Heart right ventricle (tissue), 16 donors: ENCODE data around the gene ATL1. TPM values are rescaled to one million over a fixed set of nuclear protein-coding genes. Genes with fewer than 3 reads are reported as not detected.
"Not testable (repeated sequence)": the region's sequence is repeated elsewhere in the genome, so short reads cannot be mapped to it uniquely, and the experiment has no call there.

Experiments
- ATAC-seq, 8 donors: fragments of 200-7000 bp; cut with Tn5 transposase; one replicate each; pipeline ENCODE4 v1.9.1; 2020; ENCODE audit warnings: mild to moderate bottlenecking in 8 of 8, moderate library complexity in 8 of 8, moderate number of reproducible peaks in 1 of 8
- DNase-seq, 2 donors: peaks; one replicate each; pipeline ENCODE4 v3.0.0-alpha.2; 2020
- H3K27ac ChIP-seq, 10 donors: fragments of 200-600 bp; sonication (generic) in 2 of 10; one replicate each; pipeline versions ENCODE4 v1.5.0 to v1.8.0; 2020 to 2022; ENCODE audit warnings: mild to moderate bottlenecking in 3 of 10
- H3K27me3 ChIP-seq, 7 donors: fragments of 200-600 bp; one replicate each; pipeline ENCODE4 v1.8.0; 2021 to 2022; ENCODE audit warnings: mild to moderate bottlenecking in 2 of 7
- H3K36me3 ChIP-seq, 9 donors: fragments of 200-600 bp; sonication (generic) in 1 of 9; one replicate each; pipeline versions ENCODE4 v1.5.0 to v1.8.0; 2020 to 2022; ENCODE audit warnings: mild to moderate bottlenecking in 2 of 9
- H3K4me1 ChIP-seq, 9 donors: fragments of 200-600 bp; sonication (generic) in 1 of 9; one replicate each; pipeline versions ENCODE4 v1.5.0 to v1.8.0; 2020 to 2022; ENCODE audit warnings: mild to moderate bottlenecking in 4 of 9
- H3K4me3 ChIP-seq, 10 donors: fragments of 200-600 bp; sonication (generic) in 2 of 10; one replicate each; pipeline versions ENCODE4 v1.5.0 to v1.8.0; 2020 to 2022; ENCODE audit warnings: mild to moderate bottlenecking in 7 of 10, moderate library complexity in 2 of 10
- H3K9me3 ChIP-seq, 11 donors: fragments of 200-600 bp in 10 of 11; sonication (generic) in 2 of 11; one replicate each; pipeline versions ENCODE4 v1.5.0 to v1.8.0; 2013 to 2022; ENCODE audit warnings: mild to moderate bottlenecking in 2 of 11, control low read depth in 1 of 11, moderate library complexity in 1 of 11
- WGBS, 2 donors: extraction: QIAGEN DNeasy Blood & Tissue Kit; methylation state at CpG; one replicate each; pipeline ENCODE4 v1.1.7; 2013; ENCODE audit warnings: inconsistent platforms in 1 of 2; 5-methylcytosine and 5-hydroxymethylcytosine counted together
- intact Hi-C, 10 donors: fragments of 100-400 bp; cut with DNase I; formaldehyde crosslinking; loops; one replicate each; pipeline versions ENCODE4 v1.11.1 to v1.14.2; 2022
- polyA plus RNA-seq, 2 donors: library from polyadenylated mRNA; stranded (reverse); fragments of 200-250 nt; gene quantifications; one replicate each; pipeline ENCODE4 v1.2.3, GENCODE V29; 2013
- total RNA-seq, 10 donors: library from RNA; stranded (reverse); fragmentation: NEBNext Ultra II Directional in 3 of 10; extraction: Animal tissue kit (Norgen Biotek cat#: 25700) in 3 of 10; gene quantifications; one replicate each; pipeline versions ENCODE4 v1.2.1 to v1.2.4, GENCODE V29; 2021 to 2023
- TF ChIP-seq, protein P1 (sequence below), 9 donors: fragments of 200-600 bp; sonication (generic) in 2 of 9; IDR thresholded peaks; one replicate each; pipeline versions ENCODE4 v1.5.0 to v1.8.0; 2021 to 2022; ENCODE audit warnings: antibody characterized with exemption in 9 of 9, mild to moderate bottlenecking in 5 of 9, moderate library complexity in 1 of 9
- donor health status: Arrhythmogenic right ventricular cardiomyopathy.
- donor health status: ischemic (EF 13 %, LVEDD 7.1; RV severe dilation, severe dysfunction).
- donor health status: healthy with polysubstance abuse.
- donor health status: DM: no; HTN: yes; CAD: no.
- donor health status: DM: no; HTN: no; CAD: no.
- donor health status: ischemic (EF 25% LVEDD 6.9; RV normal size, moderate dysfunction).
- donor health status: ischemic (EF 25% LVEDD 5.7; RV mildly dilated, moderate dysfunction).
- donor health status: healthy.
- donor health status: DM: yes; HTN: yes; CAD: no.
- donor health status: Ischemic cardiomyopathy.
- donor health status: ischemic (EF 35%, LVEDD 5.7; RV mildly dilated, moderate dysfunction).
- donor health status: nonischemic (EF 11% LVEDD 7.7; RV severe dilation, severe dysfunction).
- donor health status: DM: yes; HTN: yes; CAD: no.
- donor health status: PGD.
- donor health status: ischemic (EF 29% LVEDD 5.4; RV normal size, mild dysfunction).
- donor health status: nonischemic (EF 23%, LVEDD 6.1; RV moderate dilation, normal function).

Gene ATL1
- total and polyA plus RNA-seq, 12 donors, result 0.42 to 2.0 (median 0.86) TPM

DNA sequence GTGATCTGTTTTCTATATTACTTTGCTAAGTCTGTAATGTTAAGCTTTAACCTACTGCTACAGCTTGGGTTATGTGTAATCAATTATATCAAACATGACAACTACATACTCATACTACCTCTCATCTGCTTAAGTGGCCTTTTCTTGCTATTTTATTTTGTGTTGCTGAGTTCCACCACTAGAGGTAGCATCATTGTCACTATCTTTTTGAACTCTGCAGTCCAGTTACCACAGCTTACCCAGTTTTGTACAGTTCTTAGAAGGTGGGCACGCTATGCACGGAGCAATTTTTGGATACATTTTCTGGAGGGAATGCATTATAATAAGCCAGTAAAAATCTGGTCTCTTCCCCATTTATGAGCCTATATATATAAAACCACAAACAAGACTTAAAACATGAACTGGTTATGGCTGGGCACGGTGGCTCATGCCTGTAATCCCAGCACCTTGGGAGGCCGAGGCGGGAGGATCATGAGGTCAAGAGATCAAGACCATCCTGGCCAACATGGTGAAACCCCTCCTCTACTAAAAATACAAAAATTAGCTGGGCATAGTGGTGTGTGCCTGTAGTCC lies 59.7 kb downstream of the ATL1 start:
- intact Hi-C loops, result loop anchor here in 9 of 10 donors (2.0 to 5.0 kb wide), 5 partner anchors 48 to 158 kb away; partner anchors contain the start of gene SAV1 (in 1 of the 9)
- WGBS, 2 donors, result 77 to 84% methylated on average over 5 of the region's 5 CpGs
- Histone ChIP-seq H3K36me3 (peaks cover 0 to 31% (median 0%) of the 10 kb centered on the region in 9 donors), H3K27me3 (no peaks in the 10 kb centered on the region), H3K9me3 (peaks cover 0 to 6% (median 0%) of the 10 kb centered on the region in 11 donors), H3K4me3 (no peak overlapping the region), H3K27ac (no peak overlapping the region), H3K4me1 (peaks cover 0 to 8% (median 0%) of the 10 kb centered on the region in 9 donors)
- no peak for DNase-seq
- peak in 4 of 8 donors; percentile 24 to 58 (median 48) for ATAC-seq
- TF ChIP-seq, protein P1, sequence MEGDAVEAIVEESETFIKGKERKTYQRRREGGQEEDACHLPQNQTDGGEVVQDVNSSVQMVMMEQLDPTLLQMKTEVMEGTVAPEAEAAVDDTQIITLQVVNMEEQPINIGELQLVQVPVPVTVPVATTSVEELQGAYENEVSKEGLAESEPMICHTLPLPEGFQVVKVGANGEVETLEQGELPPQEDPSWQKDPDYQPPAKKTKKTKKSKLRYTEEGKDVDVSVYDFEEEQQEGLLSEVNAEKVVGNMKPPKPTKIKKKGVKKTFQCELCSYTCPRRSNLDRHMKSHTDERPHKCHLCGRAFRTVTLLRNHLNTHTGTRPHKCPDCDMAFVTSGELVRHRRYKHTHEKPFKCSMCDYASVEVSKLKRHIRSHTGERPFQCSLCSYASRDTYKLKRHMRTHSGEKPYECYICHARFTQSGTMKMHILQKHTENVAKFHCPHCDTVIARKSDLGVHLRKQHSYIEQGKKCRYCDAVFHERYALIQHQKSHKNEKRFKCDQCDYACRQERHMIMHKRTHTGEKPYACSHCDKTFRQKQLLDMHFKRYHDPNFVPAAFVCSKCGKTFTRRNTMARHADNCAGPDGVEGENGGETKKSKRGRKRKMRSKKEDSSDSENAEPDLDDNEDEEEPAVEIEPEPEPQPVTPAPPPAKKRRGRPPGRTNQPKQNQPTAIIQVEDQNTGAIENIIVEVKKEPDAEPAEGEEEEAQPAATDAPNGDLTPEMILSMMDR (IDR thresholded peaks at IDR 0.05), result peak; percentile 32 to 72 (median 63)

DNA sequence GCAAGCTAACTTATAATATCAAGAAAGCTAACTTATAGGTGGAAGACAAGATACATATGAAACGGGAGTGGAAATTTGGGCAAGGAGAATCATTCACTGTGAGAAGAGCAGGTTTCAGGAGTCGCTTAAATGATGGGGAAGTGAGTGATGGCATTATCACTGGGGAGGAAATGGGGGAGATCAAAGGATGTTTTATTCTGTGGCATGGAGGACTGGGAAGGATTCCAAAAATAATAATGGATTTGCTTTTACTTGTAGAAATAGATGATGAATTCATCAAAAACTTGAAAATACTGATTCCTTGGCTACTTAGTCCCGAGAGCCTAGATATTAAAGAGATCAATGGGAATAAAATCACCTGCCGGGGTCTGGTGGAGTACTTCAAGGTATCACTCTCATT lies 60.4 kb downstream of the ATL1 start:
- Histone ChIP-seq H3K4me3 (no peak overlapping the region), H3K9me3 (peaks cover 0 to 6% (median 0%) of the 10 kb centered on the region in 11 donors), H3K27ac (no peak overlapping the region), H3K36me3 (peaks cover 0 to 30% (median 0%) of the 10 kb centered on the region in 9 donors), H3K27me3 (no peaks in the 10 kb centered on the region), H3K4me1 (peaks cover 0 to 8% (median 0%) of the 10 kb centered on the region in 9 donors)
- no peak for ATAC-seq
- TF ChIP-seq, protein P1 (IDR thresholded peaks at IDR 0.05), result no peak
- intact Hi-C loops, result loop anchor here in 2 of 10 donors (2.0 to 5.0 kb wide), 3 partner anchors 47 to 94 kb away; partner anchors contain the start of gene SAV1 (in 1 of the 2)
- WGBS, 2 donors, result 66 to 81% methylated on average over 4 of the region's 4 CpGs
- DNase-seq, result no peak

DNA sequence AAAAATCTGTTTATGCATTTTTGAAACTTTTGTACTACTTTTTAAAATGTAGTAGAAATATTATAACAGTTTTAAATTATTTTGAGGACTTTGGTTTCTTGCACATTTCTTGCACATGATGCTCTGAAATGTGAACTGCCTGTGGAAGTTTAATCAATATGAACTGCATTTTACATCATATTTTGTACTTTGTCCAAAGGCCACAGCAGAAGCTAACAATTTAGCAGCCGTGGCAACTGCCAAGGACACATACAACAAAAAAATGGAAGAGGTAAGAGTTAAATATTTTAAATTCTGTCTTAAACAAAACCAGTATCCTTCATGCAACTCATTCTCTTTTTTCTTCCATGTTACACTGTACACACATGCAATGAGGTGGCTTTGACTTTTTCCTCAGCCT lies 63.0 kb downstream of the ATL1 start:
- ATAC-seq, result no peak
- Histone ChIP-seq H3K27ac (no peak overlapping the region), H3K27me3 (no peaks in the 10 kb centered on the region), H3K4me3 (no peak overlapping the region), H3K4me1 (peaks cover 0 to 8% (median 0%) of the 10 kb centered on the region in 9 donors), H3K9me3 (no peaks in the 10 kb centered on the region), H3K36me3 (peaks cover 0 to 47% (median 0%) of the 10 kb centered on the region in 9 donors)
- no peak for DNase-seq
- intact Hi-C loops, result loop anchor here in 2 of 10 donors (5.0 kb wide), 2 partner anchors 44 to 89 kb away; partner anchors contain the start of gene SAV1 (in 1 of the 2)
- 88 to 100% methylated on average over 1 of the region's 1 CpG for WGBS, 2 donors
- TF ChIP-seq, protein P1 (IDR thresholded peaks at IDR 0.05), result no peak

DNA sequence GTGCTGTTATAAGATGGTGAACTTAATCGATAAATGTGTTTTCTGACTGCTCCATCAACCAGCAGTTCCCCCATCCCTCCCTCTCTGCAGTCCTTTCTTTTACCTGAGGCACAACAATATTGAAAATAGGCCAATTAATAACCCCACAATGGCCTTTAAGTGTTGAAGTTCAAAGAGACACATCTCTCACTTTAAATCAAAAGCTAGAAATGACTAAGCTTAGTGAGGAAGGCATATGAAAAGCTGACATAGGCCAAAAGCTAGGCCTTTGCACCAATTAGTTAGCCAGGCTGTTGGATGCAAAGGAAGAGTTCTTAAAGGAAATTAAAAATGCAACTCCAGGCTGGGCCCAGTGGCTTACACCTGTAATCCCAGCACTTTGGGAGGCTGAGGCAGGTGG lies 64.5 kb downstream of the ATL1 start:
- peaks cover 0 to 8% (median 0%) of the 10 kb centered on the region in 9 donors for H3K4me1 ChIP-seq
- H3K4me3 ChIP-seq, result no peak overlapping the region
- no peaks in the 10 kb centered on the region for H3K9me3 ChIP-seq
- DNase-seq (no peak), ATAC-seq (no peak)
- no peaks in the 10 kb centered on the region for H3K27me3 ChIP-seq
- WGBS, 2 donors, result 100% methylated on average over 1 of the region's 1 CpG
- TF ChIP-seq, protein P1 (IDR thresholded peaks at IDR 0.05), result no peak
- H3K27ac ChIP-seq, result no peak overlapping the region
- peaks cover 0 to 62% (median 0%) of the 10 kb centered on the region in 9 donors for H3K36me3 ChIP-seq
- intact Hi-C loops, result loop anchor here in 2 of 10 donors (5.0 kb wide), 2 partner anchors 43 to 88 kb away; partner anchors contain the start of gene SAV1 (in 1 of the 2)

DNA sequence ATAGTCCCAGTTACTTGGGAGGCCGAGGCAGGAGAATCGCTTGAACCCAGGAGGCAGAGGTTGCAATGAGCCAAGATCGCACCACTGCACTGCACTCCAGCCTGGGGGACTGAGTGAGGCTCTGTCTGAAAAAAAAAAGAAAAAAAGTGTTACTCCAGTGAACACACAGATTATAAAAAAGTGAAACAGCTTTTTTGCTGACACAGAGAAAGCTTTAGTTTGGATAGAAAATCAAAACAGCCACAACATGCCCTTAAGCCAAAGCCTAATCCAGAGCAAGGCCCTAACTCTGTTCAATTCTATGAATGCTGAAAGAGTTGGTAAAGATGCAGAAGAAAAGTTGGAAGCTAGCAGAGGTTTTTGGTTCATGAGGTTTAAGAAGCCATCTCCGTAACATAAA lies 65.0 kb downstream of the ATL1 start:
- 95 to 99% methylated on average over 4 of the region's 4 CpGs for WGBS, 2 donors
- not testable (repeated sequence) for H3K27me3 ChIP-seq, H3K9me3 ChIP-seq, DNase-seq, H3K4me3 ChIP-seq, ATAC-seq, H3K27ac ChIP-seq, H3K4me1 ChIP-seq
- intact Hi-C loops, result loop anchor here in 2 of 10 donors (5.0 kb wide), 2 partner anchors 42 to 87 kb away; partner anchors contain the start of gene SAV1 (in 1 of the 2)
- peaks cover 0 to 67% (median 0%) of the 10 kb centered on the region in 9 donors for H3K36me3 ChIP-seq
